ENCODE measurements around the gene ISM1. TPM values are rescaled to one million over a fixed set of nuclear protein-coding genes. Genes with fewer than 3 reads are reported as not detected.
A peak's percentile ranks its signal among the peaks of the same experiment; 100 is the strongest.

Gene ISM1
- polyA plus RNA-seq, 3 donors, result not detected

DNA sequence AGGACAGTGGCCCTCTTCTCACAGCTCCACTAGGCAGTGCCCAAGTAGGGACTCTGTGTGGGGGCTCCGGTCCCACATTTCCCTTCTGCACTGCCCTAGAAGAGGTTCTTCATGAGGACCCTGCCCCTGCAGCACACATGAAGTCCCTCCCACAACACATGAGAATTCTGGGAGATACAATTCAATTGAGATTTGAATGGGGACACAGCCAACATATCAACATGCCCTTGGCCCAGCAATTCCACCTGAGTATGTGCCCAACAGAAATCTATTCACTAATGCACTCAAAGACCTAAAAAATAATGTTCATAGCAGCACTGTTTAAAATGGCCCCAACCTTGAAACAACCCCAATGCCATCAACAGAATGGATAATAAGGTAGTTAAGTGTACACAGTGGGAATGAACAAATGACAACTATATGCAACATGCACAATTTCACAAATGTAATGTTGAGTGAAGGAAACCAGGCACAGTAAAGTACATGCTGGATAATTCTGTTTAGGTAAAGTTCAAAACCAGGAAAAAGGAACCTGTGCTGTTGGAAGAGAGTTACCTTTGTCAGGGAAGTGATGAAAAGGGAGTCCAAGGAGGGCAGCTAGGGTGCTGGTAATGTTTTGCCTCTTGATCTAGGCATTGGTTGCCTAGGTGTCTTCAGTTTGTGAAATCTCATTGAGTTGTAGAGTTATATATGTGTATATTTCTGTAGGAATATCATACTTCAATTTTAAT, 16.1 kb downstream of the ISM1 start:
- H3K36me3 ChIP-seq (replicated peaks in 1 of 2; ENCODE audit: control insufficient read depth in 1 of 2, insufficient read depth in 2 of 2, low read length in 2 of 2), result no peaks in the 10 kb centered on the region
- H4K20me1 ChIP-seq (ENCODE audit: insufficient read depth, low read length), result no peaks in the 10 kb centered on the region
- no peak overlapping the region for H3K27ac ChIP-seq (ENCODE audit: low read depth in 1 of 2, low read length in 2 of 2)
- Mint-ChIP-seq H3K27me3 (ENCODE audit: low read depth in 3 of 3) (no peaks in the 10 kb centered on the region), H3K4me1 (no peaks in the 10 kb centered on the region), H3K4me3 (peak overlapping the region in 1 of 2 donors; percentile 23), H3K36me3 (no peaks in the 10 kb centered on the region), H3K27ac (no peak overlapping the region), H3K9me3 (peaks cover 2 to 10% (median 8%) of the 10 kb centered on the region in 7 donors)
- DNase-seq, result no peak
- no peaks in the 10 kb centered on the region for H3K27me3 ChIP-seq (ENCODE audit: control insufficient read depth in 2 of 2, insufficient read depth in 2 of 2, low read length in 2 of 2)
- H3K4me1 ChIP-seq (ENCODE audit: control insufficient read depth in 1 of 2, insufficient read depth in 2 of 2, low read length in 2 of 2), result no peaks in the 10 kb centered on the region
- TF ChIP-seq, protein P1, sequence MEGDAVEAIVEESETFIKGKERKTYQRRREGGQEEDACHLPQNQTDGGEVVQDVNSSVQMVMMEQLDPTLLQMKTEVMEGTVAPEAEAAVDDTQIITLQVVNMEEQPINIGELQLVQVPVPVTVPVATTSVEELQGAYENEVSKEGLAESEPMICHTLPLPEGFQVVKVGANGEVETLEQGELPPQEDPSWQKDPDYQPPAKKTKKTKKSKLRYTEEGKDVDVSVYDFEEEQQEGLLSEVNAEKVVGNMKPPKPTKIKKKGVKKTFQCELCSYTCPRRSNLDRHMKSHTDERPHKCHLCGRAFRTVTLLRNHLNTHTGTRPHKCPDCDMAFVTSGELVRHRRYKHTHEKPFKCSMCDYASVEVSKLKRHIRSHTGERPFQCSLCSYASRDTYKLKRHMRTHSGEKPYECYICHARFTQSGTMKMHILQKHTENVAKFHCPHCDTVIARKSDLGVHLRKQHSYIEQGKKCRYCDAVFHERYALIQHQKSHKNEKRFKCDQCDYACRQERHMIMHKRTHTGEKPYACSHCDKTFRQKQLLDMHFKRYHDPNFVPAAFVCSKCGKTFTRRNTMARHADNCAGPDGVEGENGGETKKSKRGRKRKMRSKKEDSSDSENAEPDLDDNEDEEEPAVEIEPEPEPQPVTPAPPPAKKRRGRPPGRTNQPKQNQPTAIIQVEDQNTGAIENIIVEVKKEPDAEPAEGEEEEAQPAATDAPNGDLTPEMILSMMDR (IDR thresholded peaks at IDR 0.05), result no peak
- intact Hi-C loops (cut with micrococcal nuclease), result no loop called here
- no peak overlapping the region for H3K4me2 ChIP-seq (replicated peaks; ENCODE audit: extremely low read depth, low read length, poor library complexity, severe bottlenecking)
- H3K9ac ChIP-seq (ENCODE audit: insufficient read depth, low read length, poor library complexity, severe bottlenecking), result no peak overlapping the region
- H3K79me2 ChIP-seq (ENCODE audit: insufficient read depth, low read length), result no peaks in the 10 kb centered on the region
- H3K4me3 ChIP-seq (replicated peaks in 1 of 3; ENCODE audit: low read depth in 2 of 3, low read length in 3 of 3), result no peak overlapping the region
- no peaks in the 10 kb centered on the region for H3K9me3 ChIP-seq (replicated peaks in 1 of 2; ENCODE audit: control insufficient read depth in 1 of 2, insufficient read depth in 1 of 2, low read length in 2 of 2)
- no peak overlapping the region for H2AFZ ChIP-seq (ENCODE audit: insufficient read depth, low read depth, low read length, poor library complexity, severe bottlenecking)
- no CpG with 5 or more reads among the region's 1 CpG for WGBS (ENCODE audit: insufficient coverage)

DNA sequence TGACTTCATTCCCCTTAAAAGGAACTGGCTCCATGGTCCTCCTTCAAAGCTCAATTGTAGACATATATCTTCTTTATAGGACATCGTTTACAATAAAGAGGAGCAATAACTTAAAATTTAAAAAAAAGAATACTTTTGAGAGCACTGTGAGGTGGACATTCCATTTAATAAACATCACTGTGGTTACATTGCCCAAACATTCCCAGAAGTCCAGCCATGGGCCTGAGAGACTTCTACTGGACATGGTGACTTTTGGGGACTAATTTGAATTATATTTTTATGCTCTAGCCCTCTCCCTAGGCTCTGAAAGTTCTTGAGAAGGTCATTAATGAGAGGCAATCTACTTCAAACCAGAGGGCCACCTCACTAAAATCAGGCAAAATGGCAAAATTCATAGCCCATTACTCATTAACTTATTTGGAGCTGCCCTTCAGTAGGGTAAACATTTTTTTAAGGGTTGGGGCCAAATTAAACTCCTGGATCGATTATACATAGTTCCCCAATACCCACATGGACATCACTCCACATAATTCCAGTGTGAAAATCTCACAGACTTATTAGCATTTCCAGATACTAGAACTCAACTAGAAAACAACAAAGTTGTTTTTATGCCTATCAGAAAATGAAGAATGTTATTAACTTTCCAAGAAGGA, 17.1 kb downstream of the ISM1 start:
- intact Hi-C loops (cut with micrococcal nuclease), result no loop called here
- H3K36me3 Mint-ChIP-seq, result no peaks in the 10 kb centered on the region
- DNase-seq, result no peak
- H3K27me3 Mint-ChIP-seq (ENCODE audit: low read depth in 3 of 3), result no peaks in the 10 kb centered on the region
- TF ChIP-seq, protein P1 (IDR thresholded peaks at IDR 0.05), result no peak
- Histone ChIP-seq H3K4me1 (ENCODE audit: control insufficient read depth in 1 of 2, insufficient read depth in 2 of 2, low read length in 2 of 2) (no peaks in the 10 kb centered on the region), H3K9me3 (replicated peaks in 1 of 2; ENCODE audit: control insufficient read depth in 1 of 2, insufficient read depth in 1 of 2, low read length in 2 of 2) (no peaks in the 10 kb centered on the region), H4K20me1 (ENCODE audit: insufficient read depth, low read length) (no peaks in the 10 kb centered on the region), H3K9ac (ENCODE audit: insufficient read depth, low read length, poor library complexity, severe bottlenecking) (no peak overlapping the region), H3K27me3 (ENCODE audit: control insufficient read depth in 2 of 2, insufficient read depth in 2 of 2, low read length in 2 of 2) (no peaks in the 10 kb centered on the region), H3K79me2 (ENCODE audit: insufficient read depth, low read length) (no peaks in the 10 kb centered on the region), H3K4me3 (replicated peaks in 1 of 3; ENCODE audit: low read depth in 2 of 3, low read length in 3 of 3) (no peak overlapping the region), H3K4me2 (replicated peaks; ENCODE audit: extremely low read depth, low read length, poor library complexity, severe bottlenecking) (no peak overlapping the region), H2AFZ (ENCODE audit: insufficient read depth, low read depth, low read length, poor library complexity, severe bottlenecking) (no peak overlapping the region), H3K27ac (ENCODE audit: low read depth in 1 of 2, low read length in 2 of 2) (no peak overlapping the region), H3K36me3 (replicated peaks in 1 of 2; ENCODE audit: control insufficient read depth in 1 of 2, insufficient read depth in 2 of 2, low read length in 2 of 2) (no peaks in the 10 kb centered on the region)
- no peak overlapping the region for H3K27ac Mint-ChIP-seq
- WGBS (ENCODE audit: insufficient coverage), result 100% methylated on average over 1 of the region's 2 CpGs
- peaks cover 2 to 10% (median 4%) of the 10 kb centered on the region in 7 donors for H3K9me3 Mint-ChIP-seq
- H3K4me3 Mint-ChIP-seq, result no peak overlapping the region
- H3K4me1 Mint-ChIP-seq, result no peaks in the 10 kb centered on the region
